Panc1 (cell line): Measurements from ENCODE around the gene SIM2.
"Not testable (repeated sequence)": the region's sequence is repeated elsewhere in the genome, so short reads cannot be mapped to it uniquely, and the experiment has no call there.

ENCODE experiments used
- POLR2AphosphoS5 ChIP-seq: IDR thresholded peaks from 2 replicates; pipeline ENCODE4 v1.6.1; 2012; ENCODE audit warnings: mild to moderate bottlenecking, low read depth, low read length, moderate library complexity
- TF ChIP-seq, protein P1 (sequence below): fragments of 450-650 bp; IDR thresholded peaks from 2 replicates; pipeline ENCODE4 v1.5.1; 2017; ENCODE audit warnings: mild to moderate bottlenecking

DNA sequence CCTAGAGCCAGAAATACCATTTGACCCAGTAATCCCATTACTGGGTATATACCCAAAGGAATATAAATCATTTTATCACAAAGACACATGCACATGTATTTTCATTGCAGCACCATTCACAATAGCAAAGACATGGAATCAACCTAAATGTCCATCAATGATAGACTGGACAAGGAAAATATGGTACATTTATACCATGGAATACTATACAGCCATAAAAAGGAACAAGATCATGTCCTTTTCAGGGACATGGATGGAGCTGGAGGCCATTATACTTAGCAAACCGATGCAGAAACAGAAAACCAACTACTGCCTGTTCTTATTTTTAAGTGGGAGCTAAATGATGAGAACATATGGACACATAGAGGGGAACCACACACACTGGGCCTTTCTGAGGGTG, 41.6 kb upstream of the SIM2 start:
- TF ChIP-seq, protein P1, sequence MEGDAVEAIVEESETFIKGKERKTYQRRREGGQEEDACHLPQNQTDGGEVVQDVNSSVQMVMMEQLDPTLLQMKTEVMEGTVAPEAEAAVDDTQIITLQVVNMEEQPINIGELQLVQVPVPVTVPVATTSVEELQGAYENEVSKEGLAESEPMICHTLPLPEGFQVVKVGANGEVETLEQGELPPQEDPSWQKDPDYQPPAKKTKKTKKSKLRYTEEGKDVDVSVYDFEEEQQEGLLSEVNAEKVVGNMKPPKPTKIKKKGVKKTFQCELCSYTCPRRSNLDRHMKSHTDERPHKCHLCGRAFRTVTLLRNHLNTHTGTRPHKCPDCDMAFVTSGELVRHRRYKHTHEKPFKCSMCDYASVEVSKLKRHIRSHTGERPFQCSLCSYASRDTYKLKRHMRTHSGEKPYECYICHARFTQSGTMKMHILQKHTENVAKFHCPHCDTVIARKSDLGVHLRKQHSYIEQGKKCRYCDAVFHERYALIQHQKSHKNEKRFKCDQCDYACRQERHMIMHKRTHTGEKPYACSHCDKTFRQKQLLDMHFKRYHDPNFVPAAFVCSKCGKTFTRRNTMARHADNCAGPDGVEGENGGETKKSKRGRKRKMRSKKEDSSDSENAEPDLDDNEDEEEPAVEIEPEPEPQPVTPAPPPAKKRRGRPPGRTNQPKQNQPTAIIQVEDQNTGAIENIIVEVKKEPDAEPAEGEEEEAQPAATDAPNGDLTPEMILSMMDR = not testable (repeated sequence)
- TF ChIP-seq POLR2AphosphoS5 = not testable (repeated sequence)
